ENCODE data around the gene ADAM8.
"Not testable (repeated sequence)": the region's sequence is repeated elsewhere in the genome, so short reads cannot be mapped to it uniquely, and the experiment has no call there.

ADAM8 gene

DNA sequence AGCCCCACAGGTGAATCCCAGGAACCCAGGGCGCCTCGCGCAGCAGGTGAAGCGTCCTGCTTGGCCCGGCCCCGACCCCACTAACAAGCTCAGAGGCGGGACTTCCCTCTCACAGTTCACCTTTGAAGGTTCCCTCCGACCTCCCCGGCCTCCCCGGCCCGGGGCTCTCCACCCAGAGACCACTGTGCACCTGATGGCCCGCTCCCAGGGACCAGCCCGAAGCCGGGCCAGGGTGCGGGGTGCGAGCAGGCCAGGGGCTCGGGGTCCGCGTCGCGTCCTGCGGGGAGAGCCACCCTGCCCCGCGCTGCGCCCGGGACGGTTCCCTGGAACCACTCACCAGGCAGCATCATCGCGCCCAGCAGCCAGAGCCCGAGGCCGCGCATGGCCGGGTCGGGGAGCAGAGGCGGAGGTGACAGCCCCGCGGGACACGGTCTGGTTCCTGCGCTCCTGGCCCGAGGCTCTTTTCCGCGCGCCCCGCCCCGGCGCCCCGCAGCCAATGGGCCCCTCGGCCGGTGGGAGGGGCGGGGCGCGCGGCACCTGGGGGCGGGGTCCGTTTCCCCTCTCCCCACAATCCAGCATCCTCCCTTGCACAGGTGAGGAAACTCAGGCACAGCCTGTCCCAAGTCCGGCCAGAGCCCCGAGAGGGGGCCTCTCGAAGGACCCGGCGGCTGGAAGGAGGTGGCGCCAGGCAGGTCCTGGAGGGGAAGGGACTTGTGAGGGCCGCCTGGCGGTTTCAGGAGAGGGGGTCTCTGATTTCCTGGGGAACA is at the start of gene ADAM8:
Gene ADAM8, minus strand, starts transcription at position 434 of the 767 bp plus-strand sequence. Its CDS starts 51 bp downstream, at position 383.
- no peak for DNase-seq (ENCODE audit: low read depth in 2 of 2)
- no peak for TF ChIP-seq CTCF (IDR thresholded peaks at IDR 0.05; ENCODE audit: low read depth, low read length)
- H3K4me3 ChIP-seq (replicated peaks in 1 of 2; ENCODE audit: low read depth in 2 of 2, low read length in 2 of 2), result no peak within 1 kb of the TSS

DNA sequence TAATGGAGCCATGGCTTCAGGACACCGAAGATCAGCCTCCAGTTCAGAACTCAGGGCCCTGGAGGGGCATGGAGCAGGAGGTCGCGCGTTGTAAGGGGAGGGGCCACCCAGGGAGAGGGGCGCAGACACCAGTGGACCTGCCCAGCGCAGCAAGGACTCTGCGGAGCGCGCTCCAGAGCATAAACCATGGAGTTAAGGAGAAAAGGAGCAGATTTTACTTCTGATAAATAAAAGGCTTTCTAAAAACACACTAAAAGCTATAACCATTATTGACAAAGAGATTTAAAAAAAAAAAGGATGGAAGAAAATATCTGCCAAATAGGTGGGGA is 49.5 kb upstream of the ADAM8 start:
- no peak for DNase-seq (ENCODE audit: low read depth in 2 of 2)
- peak overlapping the region in 1 of 2 donors; percentile 9 for H3K4me3 ChIP-seq (replicated peaks in 1 of 2; ENCODE audit: low read depth in 2 of 2, low read length in 2 of 2)
- no peak for TF ChIP-seq CTCF (IDR thresholded peaks at IDR 0.05; ENCODE audit: low read depth, low read length)

- peak overlapping the region; percentile 23 to 36 for H3K4me3 ChIP-seq (replicated peaks in 1 of 2; ENCODE audit: low read depth in 2 of 2, low read length in 2 of 2)
- TF ChIP-seq CTCF (IDR thresholded peaks at IDR 0.05; ENCODE audit: low read depth, low read length), result no peak
- DNase-seq (ENCODE audit: low read depth in 2 of 2), result no peak
These were observed 49.0 kb upstream of the ADAM8 start for GRCh38 chr10:133325440-133326222.

- DNase-seq (ENCODE audit: low read depth in 2 of 2), result no peak
- no peak overlapping the region for H3K4me3 ChIP-seq (replicated peaks in 1 of 2; ENCODE audit: low read depth in 2 of 2, low read length in 2 of 2)
- TF ChIP-seq CTCF (IDR thresholded peaks at IDR 0.05; ENCODE audit: low read depth, low read length), result no peak
These were observed 48.2 kb upstream of the ADAM8 start for GRCh38 chr10:133324857-133325260.

- no peak for TF ChIP-seq CTCF (IDR thresholded peaks at IDR 0.05; ENCODE audit: low read depth, low read length)
- no peak overlapping the region for H3K4me3 ChIP-seq (replicated peaks in 1 of 2; ENCODE audit: low read depth in 2 of 2, low read length in 2 of 2)
- DNase-seq (ENCODE audit: low read depth in 2 of 2), result peak; percentile 27 to 63
These were observed 47.6 kb upstream of the ADAM8 start for GRCh38 chr10:133324198-133324792.

DNA sequence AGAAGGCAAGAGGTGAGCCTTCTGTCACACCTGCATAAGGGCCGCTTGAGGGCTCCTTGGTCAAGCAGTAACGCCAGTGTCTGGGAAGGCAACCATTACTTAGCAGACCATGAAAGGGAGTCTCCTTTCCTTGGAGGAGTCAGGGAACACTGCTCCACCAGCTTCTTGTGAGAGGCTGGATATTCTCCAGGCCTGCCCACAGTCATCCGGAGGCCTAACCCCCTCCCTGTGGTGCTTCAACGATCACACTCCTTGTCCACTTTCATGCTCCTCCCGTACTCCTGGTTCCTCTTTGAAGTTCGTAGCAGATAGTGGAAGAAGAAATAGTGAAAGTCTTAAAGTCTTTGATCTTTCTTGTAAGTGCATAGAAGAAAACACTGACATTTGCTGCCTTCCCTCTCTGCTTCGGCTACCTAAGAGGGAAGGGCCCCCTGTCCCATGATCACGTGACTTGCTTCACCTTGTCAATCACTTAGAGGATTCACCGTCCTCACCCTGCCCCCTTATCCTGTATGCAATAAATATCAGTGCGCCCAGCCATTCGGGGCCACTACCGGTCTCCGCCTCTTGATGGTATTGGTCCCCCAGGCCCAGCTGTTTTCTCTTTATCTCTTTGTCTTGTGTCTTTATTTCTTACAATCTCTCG is 45.5 kb upstream of the ADAM8 start:
- not testable (repeated sequence) for DNase-seq (ENCODE audit: low read depth in 2 of 2); H3K4me3 ChIP-seq (replicated peaks in 1 of 2; ENCODE audit: low read depth in 2 of 2, low read length in 2 of 2)

DNA sequence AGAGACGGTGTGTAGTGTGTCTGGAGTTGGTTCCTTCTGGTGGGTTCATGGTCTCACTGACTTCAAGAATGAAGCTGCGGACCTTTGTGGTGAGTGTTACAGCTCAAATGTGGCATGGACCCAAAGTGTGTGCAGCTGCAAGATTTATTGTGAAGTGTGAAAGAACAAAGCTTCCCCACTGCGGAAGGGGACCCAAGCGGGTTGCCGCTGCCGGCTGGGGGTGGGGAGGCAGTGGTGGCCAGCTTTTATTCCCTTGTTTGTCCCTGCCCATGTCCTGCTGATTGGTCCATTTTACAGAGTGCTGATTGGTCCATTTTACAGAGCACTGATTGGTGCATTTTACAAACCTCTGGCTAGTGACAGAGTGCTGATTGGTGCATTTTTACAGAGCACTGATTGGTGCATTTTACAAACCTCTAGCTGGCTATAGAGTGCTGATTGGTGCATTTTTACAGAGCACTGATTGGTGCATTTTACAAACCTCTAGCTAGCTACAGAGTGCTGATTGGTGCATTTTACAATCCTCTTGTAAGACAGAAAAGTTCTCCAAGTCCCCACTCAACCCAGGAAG is 44.3 kb upstream of the ADAM8 start:
- DNase-seq (ENCODE audit: low read depth in 2 of 2); H3K4me3 ChIP-seq (replicated peaks in 1 of 2; ENCODE audit: low read depth in 2 of 2, low read length in 2 of 2): not testable (repeated sequence)
